ENCODE measurements around the gene SYNDIG1L. TPM values are rescaled to one million over a fixed set of nuclear protein-coding genes. Genes with fewer than 3 reads are reported as not detected.

Gene SYNDIG1L
- total and polyA plus RNA-seq, 10 of the 15 experiments (the other 5 are each of a cell fraction or from before 2014, with no cell fraction given): 0.04 TPM; not detected in 9

DNA sequence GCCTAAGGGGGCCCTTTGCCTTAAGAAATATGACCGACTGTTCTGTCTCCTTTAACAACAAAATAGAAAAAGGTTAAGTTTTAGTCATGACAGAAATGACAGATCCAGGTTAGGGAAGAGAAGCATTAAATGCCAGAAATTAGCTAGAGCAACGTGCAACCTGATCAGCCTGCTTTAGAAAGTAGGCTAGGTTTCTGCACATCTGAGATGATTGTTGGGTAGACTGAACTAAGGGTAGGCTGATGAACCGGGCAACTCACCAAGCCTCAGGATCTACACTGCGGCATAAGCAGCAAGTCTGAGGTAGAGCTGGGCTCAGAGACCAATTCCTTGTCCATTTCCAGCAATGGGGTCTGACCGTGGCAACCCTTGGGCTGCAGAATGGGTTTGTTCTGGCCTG, 37.7 kb upstream of the SYNDIG1L start (continued):
- TF ChIP-seq TCF12 (IDR thresholded peaks at IDR 0.05; ENCODE audit: low read depth, low read length) (no peak), TCF3 (IDR thresholded peaks at IDR 0.05; ENCODE audit: borderline replicate concordance, insufficient read depth, low read depth, low read length) (no peak), CREM (IDR thresholded peaks at IDR 0.05; ENCODE audit: low read depth) (no peak), SIX5 (IDR thresholded peaks at IDR 0.05; ENCODE audit: low read depth, low read length, severe bottlenecking) (no peak), RELA (IDR thresholded peaks at IDR 0.05; ENCODE audit: borderline replicate concordance, partially characterized antibody) (no peak), CBX3 (IDR thresholded peaks at IDR 0.05; ENCODE audit: borderline replicate concordance, low read depth) (no peak), TCF7 (IDR thresholded peaks at IDR 0.05; ENCODE audit: borderline replicate concordance) (no peak), BRCA1 (IDR thresholded peaks at IDR 0.05; ENCODE audit: low read depth, low read length) (no peak), HDAC2 (IDR thresholded peaks at IDR 0.05) (no peak)
- TF ChIP-seq, protein P1, sequence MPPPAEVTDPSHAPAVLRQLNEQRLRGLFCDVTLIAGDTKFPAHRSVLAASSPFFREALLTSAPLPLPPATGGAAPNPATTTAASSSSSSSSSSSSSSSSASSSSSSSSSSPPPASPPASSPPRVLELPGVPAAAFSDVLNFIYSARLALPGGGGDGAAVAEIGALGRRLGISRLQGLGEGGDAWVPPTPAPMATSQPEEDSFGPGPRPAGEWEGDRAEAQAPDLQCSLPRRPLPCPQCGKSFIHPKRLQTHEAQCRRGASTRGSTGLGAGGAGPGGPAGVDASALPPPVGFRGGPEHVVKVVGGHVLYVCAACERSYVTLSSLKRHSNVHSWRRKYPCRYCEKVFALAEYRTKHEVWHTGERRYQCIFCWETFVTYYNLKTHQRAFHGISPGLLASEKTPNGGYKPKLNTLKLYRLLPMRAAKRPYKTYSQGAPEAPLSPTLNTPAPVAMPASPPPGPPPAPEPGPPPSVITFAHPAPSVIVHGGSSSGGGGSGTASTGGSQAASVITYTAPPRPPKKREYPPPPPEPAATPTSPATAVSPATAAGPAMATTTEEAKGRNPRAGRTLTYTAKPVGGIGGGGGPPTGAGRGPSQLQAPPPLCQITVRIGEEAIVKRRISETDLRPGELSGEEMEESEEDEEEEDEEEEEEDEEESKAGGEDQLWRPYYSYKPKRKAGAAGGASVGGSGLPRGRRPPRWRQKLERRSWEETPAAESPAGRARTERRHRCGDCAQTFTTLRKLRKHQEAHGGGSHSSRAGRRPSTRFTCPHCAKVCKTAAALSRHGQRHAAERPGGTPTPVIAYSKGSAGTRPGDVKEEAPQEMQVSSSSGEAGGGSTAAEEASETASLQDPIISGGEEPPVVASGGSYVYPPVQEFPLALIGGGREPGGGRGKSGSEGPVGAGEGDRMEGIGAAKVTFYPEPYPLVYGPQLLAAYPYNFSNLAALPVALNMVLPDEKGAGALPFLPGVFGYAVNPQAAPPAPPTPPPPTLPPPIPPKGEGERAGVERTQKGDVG (CRISPR knock-in tag; IDR thresholded peaks at IDR 0.05): no peak
- TF ChIP-seq, protein P2, sequence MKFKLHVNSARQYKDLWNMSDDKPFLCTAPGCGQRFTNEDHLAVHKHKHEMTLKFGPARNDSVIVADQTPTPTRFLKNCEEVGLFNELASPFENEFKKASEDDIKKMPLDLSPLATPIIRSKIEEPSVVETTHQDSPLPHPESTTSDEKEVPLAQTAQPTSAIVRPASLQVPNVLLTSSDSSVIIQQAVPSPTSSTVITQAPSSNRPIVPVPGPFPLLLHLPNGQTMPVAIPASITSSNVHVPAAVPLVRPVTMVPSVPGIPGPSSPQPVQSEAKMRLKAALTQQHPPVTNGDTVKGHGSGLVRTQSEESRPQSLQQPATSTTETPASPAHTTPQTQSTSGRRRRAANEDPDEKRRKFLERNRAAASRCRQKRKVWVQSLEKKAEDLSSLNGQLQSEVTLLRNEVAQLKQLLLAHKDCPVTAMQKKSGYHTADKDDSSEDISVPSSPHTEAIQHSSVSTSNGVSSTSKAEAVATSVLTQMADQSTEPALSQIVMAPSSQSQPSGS (IDR thresholded peaks at IDR 0.05; ENCODE audit: low read length): no peak

All from GM12878 (cell line).